ENCODE data around the gene UBAP2L.

- TF ChIP-seq CTCF (IDR thresholded peaks at IDR 0.05) (no peak), EZH2 (IDR thresholded peaks at IDR 0.05; ENCODE audit: borderline replicate concordance, insufficient read depth, low read depth, low read length, poor library complexity, severe bottlenecking) (no peak)
Measured at GRCh38 chr1:154213274-154213673, 7.5 kb upstream of the UBAP2L start.
